Measurements from ENCODE around the gene STXBP5.
"Not testable (repeated sequence)": the region's sequence is repeated elsewhere in the genome, so short reads cannot be mapped to it uniquely, and the experiment has no call there.

STXBP5 gene

GRCh38 chr6:147310521-147310920, 106.3 kb downstream of the STXBP5 start:
- DNase-seq = no peak

GRCh38 chr6:147311218-147311617, 107.0 kb downstream of the STXBP5 start:
- DNase-seq = no peak

GRCh38 chr6:147321260-147321659, 117.0 kb downstream of the STXBP5 start:
- DNase-seq = no peak

GRCh38 chr6:147322299-147323162, 118.3 kb downstream of the STXBP5 start:
- no peak for DNase-seq

GRCh38 chr6:147325557-147325956, 121.3 kb downstream of the STXBP5 start:
- DNase-seq = no peak

GRCh38 chr6:147331401-147331800, 127.2 kb downstream of the STXBP5 start:
- DNase-seq = no peak

GRCh38 chr6:147337921-147338320, 133.7 kb downstream of the STXBP5 start:
- DNase-seq = no peak

- DNase-seq = no peak
These were observed 137.3 kb downstream of the STXBP5 start for GRCh38 chr6:147341486-147341885.

GRCh38 chr6:147345902-147346301, 141.7 kb downstream of the STXBP5 start:
- no peak for DNase-seq

- no peak for DNase-seq
These were observed 143.1 kb downstream of the STXBP5 start for GRCh38 chr6:147347179-147347881.

GRCh38 chr6:147347882-147348575, 143.8 kb downstream of the STXBP5 start:
- no peak for DNase-seq

GRCh38 chr6:147361311-147361981, 157.2 kb downstream of the STXBP5 start:
- no peak for DNase-seq

- no peak for DNase-seq
These were observed 162.1 kb downstream of the STXBP5 start for GRCh38 chr6:147366290-147366689.

- DNase-seq = no peak
These were observed 167.1 kb downstream of the STXBP5 start for GRCh38 chr6:147371325-147371724.

GRCh38 chr6:147372806-147373205, 168.6 kb downstream of the STXBP5 start:
- no peak for DNase-seq

GRCh38 chr6:147378819-147379218, 174.6 kb downstream of the STXBP5 start:
- no peak for DNase-seq

- not testable (repeated sequence) for DNase-seq
These were observed 176.6 kb downstream of the STXBP5 start for GRCh38 chr6:147380841-147381240.

GRCh38 chr6:147381712-147382111, 177.5 kb downstream of the STXBP5 start:
- no peak for DNase-seq

GRCh38 chr6:147382945-147383554, 178.8 kb downstream of the STXBP5 start:
- no peak for DNase-seq

- no peak for DNase-seq
These were observed 179.8 kb downstream of the STXBP5 start for GRCh38 chr6:147384029-147384428.

- no peak for DNase-seq
These were observed 180.8 kb downstream of the STXBP5 start for GRCh38 chr6:147384737-147385710.

All from NCI-H187 (cell line).